ENCODE results near the gene ADAMTS2.

ADAMTS2 gene

DNA sequence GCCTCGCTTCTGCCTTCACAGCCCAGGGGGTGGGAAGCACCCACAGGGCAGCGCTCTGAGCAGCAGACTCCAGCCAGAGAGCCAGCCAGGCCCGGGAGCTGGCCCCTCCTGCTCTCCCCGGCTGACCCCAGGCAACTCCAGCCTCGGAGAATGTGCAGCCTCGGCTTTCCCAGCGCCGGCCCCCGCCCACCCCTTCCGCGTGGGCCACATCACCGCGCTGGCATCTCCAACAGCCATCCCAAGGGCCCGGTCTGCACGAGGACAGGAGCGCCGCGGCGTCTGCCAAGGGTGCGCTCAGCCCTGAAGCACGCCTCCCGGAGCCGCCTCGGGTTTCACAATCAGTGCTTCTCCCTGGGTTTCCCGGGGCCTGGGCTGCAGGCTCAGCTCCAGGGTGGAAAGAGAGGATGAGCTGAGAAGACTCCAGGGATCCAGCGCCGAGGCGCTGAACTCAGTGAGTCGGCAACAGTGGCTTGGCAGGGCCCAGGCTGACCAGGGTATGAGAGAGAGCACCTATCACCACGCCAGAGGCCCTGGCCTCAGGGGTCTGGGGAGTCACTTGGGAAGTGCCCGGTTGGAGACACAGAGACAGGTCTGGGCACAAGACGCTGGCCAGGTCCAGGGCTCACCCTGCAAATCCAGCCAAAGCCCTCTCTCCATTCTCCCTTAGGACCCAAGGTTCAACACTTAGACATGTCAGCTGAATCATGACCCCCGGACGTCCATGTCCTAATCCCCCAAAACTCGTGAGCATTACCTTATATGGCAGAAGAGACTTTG lies 79.6 kb downstream of the ADAMTS2 start:
- peak overlapping the region; percentile 83 to 90 for H3K4ac ChIP-seq (ENCODE audit: low read depth in 1 of 2, low read length in 2 of 2)
- peak overlapping the region; percentile 91 for H4K91ac ChIP-seq (ENCODE audit: low read length)
- H3K9me3 ChIP-seq (ENCODE audit: control insufficient read depth, low read length) = no peaks in the 10 kb centered on the region
- 14% methylated on average over 35 of the region's 35 CpGs for WGBS
- peaks cover 0 to 8% of the 10 kb centered on the region in 2 experiments for H3K36me3 ChIP-seq (ENCODE audit: control insufficient read depth in 1 of 2, insufficient read depth in 2 of 2, low read depth in 1 of 2, low read length in 2 of 2)
- H2BK15ac ChIP-seq (ENCODE audit: low read depth, poor library complexity, severe bottlenecking) = peak overlapping the region; percentile 82
- H3K23ac ChIP-seq (ENCODE audit: low read length in 2 of 2) = peak overlapping the region in 1 of 2 experiments; percentile 81
- peak; percentile 99 for DNase-seq
- H3K79me1 ChIP-seq (replicated peaks; ENCODE audit: low read length, poor library complexity, severe bottlenecking) = no peaks in the 10 kb centered on the region
- no peak overlapping the region for H2AK5ac ChIP-seq (ENCODE audit: low read length, severe bottlenecking)
- peak overlapping the region; percentile 95 to 98 for H3K18ac ChIP-seq (ENCODE audit: low read depth in 1 of 2, low read length in 2 of 2)
- H2BK5ac ChIP-seq (ENCODE audit: low read depth, low read length, poor library complexity, severe bottlenecking) = no peak overlapping the region
- no peak overlapping the region for H3K4me2 ChIP-seq (ENCODE audit: low read length, poor library complexity, severe bottlenecking)
- no peaks in the 10 kb centered on the region for H3K27me3 ChIP-seq (ENCODE audit: control insufficient read depth in 1 of 2, insufficient read depth in 1 of 2, low read length in 2 of 2)
- H2BK120ac ChIP-seq (ENCODE audit: low read depth, low read length) = peak overlapping the region; percentile 94
- H4K8ac ChIP-seq (ENCODE audit: low read length) = peak overlapping the region; percentile 97
- H3K9ac ChIP-seq (ENCODE audit: low read length) = peak overlapping the region; percentile 84
- H2BK12ac ChIP-seq (ENCODE audit: low read length in 2 of 2) = peak overlapping the region; percentile 76 to 100
- H3K4me3 ChIP-seq (ENCODE audit: insufficient read depth in 1 of 2, low read depth in 1 of 2, low read length in 2 of 2) = peak overlapping the region in 1 of 2 experiments; percentile 59
- H3K27ac ChIP-seq (ENCODE audit: low read length, poor library complexity, severe bottlenecking) = peak overlapping the region; percentile 66
- H3K14ac ChIP-seq (ENCODE audit: low read length in 2 of 2) = peak overlapping the region in 1 of 2 experiments; percentile 90
- H3K4me1 ChIP-seq (ENCODE audit: control insufficient read depth, insufficient read depth, low read depth, low read length) = peaks cover 25% of the 10 kb centered on the region
- H2AFZ ChIP-seq (ENCODE audit: low read depth, low read length) = peak overlapping the region; percentile 18

DNA sequence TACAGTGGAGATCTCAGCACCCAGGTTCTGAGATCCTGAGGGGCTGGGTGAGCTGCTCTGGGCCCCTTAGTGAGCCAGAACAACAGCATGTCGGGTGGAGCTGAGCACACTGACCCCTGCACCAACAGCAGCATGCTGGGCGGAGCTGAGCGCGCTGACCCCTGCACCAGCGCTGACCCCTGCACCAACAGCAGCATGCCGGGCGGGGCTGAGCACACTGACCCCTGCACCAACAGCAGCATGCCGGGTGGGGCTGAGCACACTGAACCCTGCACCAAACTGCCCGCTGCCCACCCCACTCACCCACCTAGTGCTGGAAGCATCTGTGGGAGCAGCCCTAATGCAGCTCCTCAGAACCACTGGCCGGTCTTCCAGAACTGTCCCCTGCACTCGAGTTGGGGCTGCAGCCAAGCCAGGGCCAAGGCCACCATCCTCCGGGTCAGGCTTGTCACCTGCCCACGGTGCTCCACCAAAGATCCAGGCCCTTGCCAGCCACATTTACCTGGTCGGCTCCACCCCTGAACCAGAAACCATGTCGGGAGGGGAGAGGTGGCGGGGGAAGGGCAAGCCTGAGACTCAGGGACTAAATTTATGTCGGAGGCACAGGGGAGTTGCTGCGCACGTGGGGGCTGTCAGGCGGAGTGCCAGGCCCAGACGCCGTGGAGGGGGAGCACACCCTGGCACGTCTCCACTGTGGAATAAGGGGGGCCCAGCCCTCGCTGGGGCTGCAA lies 80.3 kb downstream of the ADAMTS2 start:
- Histone ChIP-seq H4K91ac (ENCODE audit: low read length) (peak overlapping the region; percentile 91), H3K27me3 (ENCODE audit: control insufficient read depth in 1 of 2, insufficient read depth in 1 of 2, low read length in 2 of 2) (no peaks in the 10 kb centered on the region), H3K14ac (ENCODE audit: low read length in 2 of 2) (peak overlapping the region in 1 of 2 experiments; percentile 91), H2BK15ac (ENCODE audit: low read depth, poor library complexity, severe bottlenecking) (peak overlapping the region; percentile 66), H2BK120ac (ENCODE audit: low read depth, low read length) (peak overlapping the region; percentile 94), H2AK5ac (ENCODE audit: low read length, severe bottlenecking) (no peak overlapping the region), H3K9ac (ENCODE audit: low read length) (peak overlapping the region; percentile 84), H3K9me3 (ENCODE audit: control insufficient read depth, low read length) (no peaks in the 10 kb centered on the region), H3K27ac (ENCODE audit: low read length, poor library complexity, severe bottlenecking) (peak overlapping the region; percentile 63), H3K18ac (ENCODE audit: low read depth in 1 of 2, low read length in 2 of 2) (peak overlapping the region; percentile 94 to 98), H3K4me3 (ENCODE audit: insufficient read depth in 1 of 2, low read depth in 1 of 2, low read length in 2 of 2) (peak overlapping the region in 1 of 2 experiments; percentile 59), H2BK5ac (ENCODE audit: low read depth, low read length, poor library complexity, severe bottlenecking) (no peak overlapping the region), H4K8ac (ENCODE audit: low read length) (peak overlapping the region; percentile 97), H3K36me3 (ENCODE audit: control insufficient read depth in 1 of 2, insufficient read depth in 2 of 2, low read depth in 1 of 2, low read length in 2 of 2) (peaks cover 0 to 15% of the 10 kb centered on the region in 2 experiments), H2BK12ac (ENCODE audit: low read length in 2 of 2) (peak overlapping the region; percentile 76 to 98), H3K79me1 (replicated peaks; ENCODE audit: low read length, poor library complexity, severe bottlenecking) (no peaks in the 10 kb centered on the region), H3K4me1 (ENCODE audit: control insufficient read depth, insufficient read depth, low read depth, low read length) (peaks cover 26% of the 10 kb centered on the region), H3K4ac (ENCODE audit: low read depth in 1 of 2, low read length in 2 of 2) (peak overlapping the region; percentile 83 to 90), H3K4me2 (ENCODE audit: low read length, poor library complexity, severe bottlenecking) (no peak overlapping the region), H3K23ac (ENCODE audit: low read length in 2 of 2) (peak overlapping the region in 1 of 2 experiments; percentile 81), H2AFZ (ENCODE audit: low read depth, low read length) (peak overlapping the region; percentile 18)
- DNase-seq = no peak
- 71% methylated on average over 24 of the region's 24 CpGs for WGBS

DNA sequence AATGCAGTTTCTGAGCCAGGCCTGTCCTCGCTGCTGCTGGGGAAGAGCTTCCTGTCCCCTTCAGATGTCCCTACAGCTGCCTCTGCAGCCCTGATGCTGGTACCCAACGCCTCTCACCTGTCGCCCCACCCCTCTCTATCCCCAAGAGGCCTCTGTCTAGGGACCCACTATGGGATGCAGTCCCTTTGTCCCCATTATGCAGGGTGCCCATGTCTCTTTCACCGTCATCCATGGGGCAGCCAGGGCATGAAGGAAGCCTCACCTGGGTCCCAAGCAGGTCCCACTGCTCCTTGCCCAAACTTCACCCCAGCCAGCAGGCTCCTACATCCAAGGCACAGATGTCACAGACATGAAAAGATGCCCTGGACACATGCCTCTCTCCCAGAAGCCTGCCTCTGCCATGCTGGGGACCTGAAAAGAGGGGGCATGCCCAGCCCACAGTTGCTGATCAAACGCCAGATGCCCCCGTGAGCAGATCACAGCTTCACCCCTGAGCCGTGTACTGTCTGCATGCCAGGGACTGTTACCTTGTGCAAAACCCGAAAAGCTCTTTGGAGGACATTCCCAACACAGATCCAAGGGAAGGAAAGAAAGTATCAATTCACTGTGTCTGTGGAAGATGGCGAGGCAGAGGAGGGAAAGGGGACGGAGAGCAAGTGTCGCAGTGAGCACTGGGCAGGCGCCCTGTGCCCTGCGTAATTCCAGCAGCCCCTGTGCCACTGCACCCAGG lies 81.0 kb downstream of the ADAMTS2 start:
- Histone ChIP-seq H2BK5ac (ENCODE audit: low read depth, low read length, poor library complexity, severe bottlenecking) (no peak overlapping the region), H3K9me3 (ENCODE audit: control insufficient read depth, low read length) (no peaks in the 10 kb centered on the region), H4K91ac (ENCODE audit: low read length) (peak overlapping the region; percentile 91), H3K27me3 (ENCODE audit: control insufficient read depth in 1 of 2, insufficient read depth in 1 of 2, low read length in 2 of 2) (no peaks in the 10 kb centered on the region), H2BK12ac (ENCODE audit: low read length in 2 of 2) (peak overlapping the region; percentile 76 to 98), H3K79me1 (replicated peaks; ENCODE audit: low read length, poor library complexity, severe bottlenecking) (no peaks in the 10 kb centered on the region), H3K4me2 (ENCODE audit: low read length, poor library complexity, severe bottlenecking) (no peak overlapping the region), H3K36me3 (ENCODE audit: control insufficient read depth in 1 of 2, insufficient read depth in 2 of 2, low read depth in 1 of 2, low read length in 2 of 2) (peaks cover 0 to 15% of the 10 kb centered on the region in 2 experiments), H4K8ac (ENCODE audit: low read length) (peak overlapping the region; percentile 85), H3K23ac (ENCODE audit: low read length in 2 of 2) (no peak overlapping the region), H2AK5ac (ENCODE audit: low read length, severe bottlenecking) (no peak overlapping the region), H2AFZ (ENCODE audit: low read depth, low read length) (no peak overlapping the region), H3K4me1 (ENCODE audit: control insufficient read depth, insufficient read depth, low read depth, low read length) (peaks cover 32% of the 10 kb centered on the region), H2BK15ac (ENCODE audit: low read depth, poor library complexity, severe bottlenecking) (peak overlapping the region; percentile 66), H3K14ac (ENCODE audit: low read length in 2 of 2) (peak overlapping the region in 1 of 2 experiments; percentile 91), H3K18ac (ENCODE audit: low read depth in 1 of 2, low read length in 2 of 2) (peak overlapping the region; percentile 94 to 98), H2BK120ac (ENCODE audit: low read depth, low read length) (peak overlapping the region; percentile 89), H3K9ac (ENCODE audit: low read length) (peak overlapping the region; percentile 84), H3K4me3 (ENCODE audit: insufficient read depth in 1 of 2, low read depth in 1 of 2, low read length in 2 of 2) (peak overlapping the region in 1 of 2 experiments; percentile 59), H3K27ac (ENCODE audit: low read length, poor library complexity, severe bottlenecking) (no peak overlapping the region), H3K4ac (ENCODE audit: low read depth in 1 of 2, low read length in 2 of 2) (peak overlapping the region; percentile 66 to 90)
- no peak for DNase-seq
- 91% methylated on average over 13 of the region's 13 CpGs for WGBS
